Hepatocyte (in vitro differentiated cells): ENCODE measurements around the gene MRM3.

Experiments
- CTCF ChIP-seq: fragments of 200-600 bp; sonication (generic); IDR thresholded peaks from 2 replicates; pipeline ENCODE4 v1.5.1; 2016; ENCODE audit warnings: antibody characterized with exemption, mild to moderate bottlenecking; ENCODE audit not compliant: poor library complexity
- EZH2phosphoT487 ChIP-seq: fragments of 200-600 bp; sonication (generic); IDR thresholded peaks from one replicate; pipeline ENCODE4 v1.6.1; 2018; ENCODE audit warnings: antibody characterized with exemption, mild to moderate bottlenecking, low read depth, moderate library complexity; ENCODE audit not compliant: unreplicated experiment, severe bottlenecking

GRCh38 chr17:794876-795275 is 12.7 kb downstream of the MRM3 start:
- TF ChIP-seq CTCF = peak; percentile 86
- TF ChIP-seq EZH2phosphoT487 = no peak
